ENCODE data around the gene EPHX1.

The EPHX1 gene

DNA sequence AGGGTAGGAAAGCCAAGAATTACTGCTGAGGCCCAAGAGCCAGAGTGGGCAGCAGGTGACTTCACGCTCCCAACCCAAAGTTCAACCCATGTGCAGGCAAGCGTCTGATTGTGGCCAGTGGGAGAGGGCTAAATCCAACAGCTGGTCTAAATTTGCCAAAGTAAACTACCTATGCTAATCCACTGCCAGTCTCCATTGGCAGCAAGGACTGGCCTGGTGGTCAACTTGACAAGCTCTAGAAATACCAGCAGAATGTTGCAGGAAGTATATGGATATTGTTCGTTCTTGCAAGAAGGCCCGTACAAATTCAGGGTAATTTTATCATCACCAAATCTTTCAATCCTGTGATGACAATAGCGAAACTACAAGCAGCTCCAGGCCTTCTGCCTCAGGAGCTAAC, 70.7 kb downstream of the EPHX1 start:
- peak overlapping the region; percentile 73 to 97 for H3K4me3 ChIP-seq
- H3K36me3 ChIP-seq: peaks cover 0 to 12% (median 6%) of the 10 kb centered on the region in 3 donors
- TF ChIP-seq, protein P1, sequence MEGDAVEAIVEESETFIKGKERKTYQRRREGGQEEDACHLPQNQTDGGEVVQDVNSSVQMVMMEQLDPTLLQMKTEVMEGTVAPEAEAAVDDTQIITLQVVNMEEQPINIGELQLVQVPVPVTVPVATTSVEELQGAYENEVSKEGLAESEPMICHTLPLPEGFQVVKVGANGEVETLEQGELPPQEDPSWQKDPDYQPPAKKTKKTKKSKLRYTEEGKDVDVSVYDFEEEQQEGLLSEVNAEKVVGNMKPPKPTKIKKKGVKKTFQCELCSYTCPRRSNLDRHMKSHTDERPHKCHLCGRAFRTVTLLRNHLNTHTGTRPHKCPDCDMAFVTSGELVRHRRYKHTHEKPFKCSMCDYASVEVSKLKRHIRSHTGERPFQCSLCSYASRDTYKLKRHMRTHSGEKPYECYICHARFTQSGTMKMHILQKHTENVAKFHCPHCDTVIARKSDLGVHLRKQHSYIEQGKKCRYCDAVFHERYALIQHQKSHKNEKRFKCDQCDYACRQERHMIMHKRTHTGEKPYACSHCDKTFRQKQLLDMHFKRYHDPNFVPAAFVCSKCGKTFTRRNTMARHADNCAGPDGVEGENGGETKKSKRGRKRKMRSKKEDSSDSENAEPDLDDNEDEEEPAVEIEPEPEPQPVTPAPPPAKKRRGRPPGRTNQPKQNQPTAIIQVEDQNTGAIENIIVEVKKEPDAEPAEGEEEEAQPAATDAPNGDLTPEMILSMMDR (IDR thresholded peaks at IDR 0.05): no peak
- no peak for DNase-seq
- H3K4me1 ChIP-seq: peaks cover 3 to 54% (median 50%) of the 10 kb centered on the region in 4 donors
- no peaks in the 10 kb centered on the region for H3K9me3 ChIP-seq
- peak overlapping the region; percentile 87 to 94 for H3K27ac ChIP-seq
- H3K27me3 ChIP-seq: no peaks in the 10 kb centered on the region
- intact Hi-C loops (cut with DNase I; ENCODE audit: low total_unique reads): no loop called here

DNA sequence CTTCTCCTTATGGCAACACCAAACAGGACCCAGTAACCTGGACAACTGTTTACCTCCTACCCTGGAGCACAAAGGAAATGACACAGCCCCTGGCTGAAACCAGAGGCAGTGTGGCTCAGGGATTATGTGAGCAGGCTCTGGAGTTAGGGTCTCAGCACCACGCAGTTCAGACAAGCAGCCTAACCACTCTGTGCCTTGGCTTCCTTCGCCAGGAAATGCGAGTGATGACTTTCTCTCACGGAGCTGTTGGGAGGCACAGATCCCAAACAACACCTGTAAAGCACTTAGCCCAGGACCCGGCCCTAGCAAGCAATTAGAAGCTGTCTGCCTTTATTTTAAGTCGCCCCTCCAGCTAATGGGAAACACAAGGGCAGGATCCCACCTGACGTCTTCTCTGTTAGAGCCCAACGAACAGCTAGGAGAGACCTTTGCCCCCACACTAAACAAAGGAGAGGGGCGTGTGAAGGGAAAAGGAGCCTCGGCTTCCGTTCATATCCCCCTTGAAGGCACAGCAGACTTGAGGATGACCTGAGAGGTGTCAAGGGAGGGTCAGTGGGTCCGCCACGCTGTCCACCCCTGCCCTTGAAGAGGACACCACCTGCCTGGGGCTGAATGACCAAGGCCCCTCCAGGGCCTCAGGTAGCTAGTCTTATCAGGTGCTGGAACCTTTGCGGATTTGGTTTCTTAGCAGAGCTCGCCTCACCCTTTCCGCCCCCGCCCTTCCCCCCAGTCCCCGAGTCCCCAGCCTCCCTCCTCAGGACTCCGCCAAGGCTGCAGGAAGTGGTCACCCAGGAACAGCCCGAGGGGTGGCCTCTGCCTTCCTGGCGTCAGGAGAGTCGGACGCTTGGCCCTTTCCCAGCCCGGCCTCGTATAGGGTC, 71.4 kb downstream of the EPHX1 start:
- Histone ChIP-seq H3K9me3 (no peaks in the 10 kb centered on the region), H3K27me3 (no peaks in the 10 kb centered on the region), H3K36me3 (peaks cover 0 to 11% (median 1%) of the 10 kb centered on the region in 3 donors), H3K4me3 (peak overlapping the region; percentile 73 to 97), H3K4me1 (peaks cover 3 to 54% (median 50%) of the 10 kb centered on the region in 4 donors), H3K27ac (peak overlapping the region; percentile 87 to 94)
- intact Hi-C loops (cut with DNase I; ENCODE audit: low total_unique reads): no loop called here
- DNase-seq: peak; percentile 69 to 88
- TF ChIP-seq, protein P1 (IDR thresholded peaks at IDR 0.05): no peak

DNA sequence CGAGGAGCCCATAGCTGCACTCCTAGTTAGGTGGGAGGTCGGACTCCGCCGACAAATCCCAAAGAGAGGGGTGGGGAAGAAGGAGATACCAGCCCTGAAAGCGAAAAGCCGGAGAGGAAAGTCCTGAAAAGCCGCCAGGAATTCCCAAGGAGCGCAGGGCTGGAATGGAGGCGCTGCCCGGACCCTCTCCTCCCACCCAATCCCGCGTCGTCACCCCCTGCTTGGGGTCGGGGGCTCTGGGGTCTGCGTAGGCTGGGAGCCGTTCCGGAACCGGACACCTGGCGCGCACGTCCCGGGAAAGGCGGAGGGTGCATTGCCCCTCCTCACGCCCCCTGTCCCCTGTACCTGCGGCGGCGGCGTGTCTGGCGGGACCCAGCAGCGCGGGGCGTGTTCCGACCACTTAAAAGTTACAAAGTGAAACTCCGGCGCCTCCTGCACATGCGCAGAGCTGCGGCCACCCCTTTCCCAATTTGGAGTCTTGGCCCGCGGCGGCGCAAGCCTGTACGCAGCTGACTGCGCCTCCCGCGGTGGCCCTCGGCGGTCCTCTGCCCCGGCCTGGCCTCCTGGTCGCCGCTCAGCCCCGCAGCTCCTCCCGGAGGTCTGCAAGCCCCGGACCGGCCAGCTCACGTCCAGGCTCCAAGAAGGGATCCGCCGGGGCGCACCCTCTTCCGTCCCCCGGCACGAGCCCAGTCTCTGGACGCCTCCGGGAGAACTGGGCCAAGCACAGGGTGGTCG, 72.2 kb downstream of the EPHX1 start, which contains the start of gene TMEM63A:
TMEM63A (minus strand) TSS at position 422 of the 735 bp plus-strand sequence. CDS start 4,800 bp downstream, outside the sequence.
- Histone ChIP-seq H3K4me3 (peak within 1 kb of the TSS; percentile 73 to 97), H3K27me3 (no peaks in the 10 kb centered on the region), H3K9me3 (no peaks in the 10 kb centered on the region), H3K27ac (peak within 1 kb of the TSS; percentile 87 to 94), H3K36me3 (peaks cover 0 to 4% (median 0%) of the 10 kb centered on the region in 3 donors), H3K4me1 (peaks cover 3 to 48% (median 47%) of the 10 kb centered on the region in 4 donors)
- TF ChIP-seq, protein P1 (IDR thresholded peaks at IDR 0.05): peak; percentile 52 to 58
- peak; percentile 94 to 96 for DNase-seq
- intact Hi-C loops (cut with DNase I; ENCODE audit: low total_unique reads): no loop called here

DNA sequence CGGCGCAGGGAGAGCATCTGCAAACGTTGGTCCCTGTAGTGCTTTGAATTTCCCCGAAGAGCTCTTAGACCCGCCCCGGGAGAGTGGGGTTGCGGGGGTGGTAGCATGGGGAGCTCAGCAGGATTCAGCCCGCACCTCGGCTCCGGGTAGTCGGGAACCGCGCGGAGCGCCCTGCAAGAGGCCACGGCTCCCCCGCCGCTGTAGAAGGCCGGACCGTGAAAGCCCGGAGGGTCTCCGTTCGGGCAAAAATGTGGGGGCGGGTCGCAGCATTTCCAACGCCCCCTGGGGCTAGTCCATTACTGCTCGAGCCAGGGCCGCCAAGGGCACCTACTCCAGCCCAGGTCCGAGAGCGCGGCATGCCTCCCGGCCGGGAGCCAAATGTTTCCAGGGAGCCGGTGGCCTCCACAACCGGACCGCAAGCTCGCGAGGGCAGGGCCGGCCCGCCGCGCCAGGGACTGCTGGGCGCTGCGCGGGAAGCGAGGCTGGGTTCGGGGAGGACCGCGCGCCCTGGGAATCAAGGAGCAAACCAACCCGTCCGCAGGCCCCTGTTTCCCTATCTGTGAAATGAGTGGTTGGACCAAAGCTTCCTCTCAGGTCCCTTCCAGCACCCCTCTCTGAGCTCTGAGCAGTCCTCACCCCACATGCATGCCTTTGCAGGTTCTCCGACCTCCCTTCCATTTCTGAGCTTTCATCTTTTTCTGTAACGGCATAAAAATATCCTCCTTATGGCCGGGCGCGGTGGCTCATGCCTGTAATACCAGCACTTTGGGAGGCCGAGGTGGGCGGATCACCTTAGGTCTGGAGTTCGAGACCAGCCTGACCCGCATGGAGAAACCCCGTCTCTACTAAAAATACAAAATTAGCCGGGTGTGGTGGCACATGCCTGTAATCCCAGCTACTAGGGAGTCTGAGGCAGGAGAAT, 73.0 kb downstream of the EPHX1 start:
- H3K27ac ChIP-seq: peak overlapping the region; percentile 87 to 94
- no peaks in the 10 kb centered on the region for H3K36me3 ChIP-seq
- TF ChIP-seq, protein P1 (IDR thresholded peaks at IDR 0.05): no peak
- H3K4me3 ChIP-seq: peak overlapping the region; percentile 73 to 97
- peaks cover 0 to 40% (median 38%) of the 10 kb centered on the region in 4 donors for H3K4me1 ChIP-seq
- H3K27me3 ChIP-seq: peaks cover 0 to 4% of the 10 kb centered on the region in 2 donors
- no peaks in the 10 kb centered on the region for H3K9me3 ChIP-seq
- intact Hi-C loops (cut with DNase I; ENCODE audit: low total_unique reads): no loop called here
- peak; percentile 49 to 83 for DNase-seq
